Measurements from ENCODE around the gene GZF1.

Gene GZF1

DNA sequence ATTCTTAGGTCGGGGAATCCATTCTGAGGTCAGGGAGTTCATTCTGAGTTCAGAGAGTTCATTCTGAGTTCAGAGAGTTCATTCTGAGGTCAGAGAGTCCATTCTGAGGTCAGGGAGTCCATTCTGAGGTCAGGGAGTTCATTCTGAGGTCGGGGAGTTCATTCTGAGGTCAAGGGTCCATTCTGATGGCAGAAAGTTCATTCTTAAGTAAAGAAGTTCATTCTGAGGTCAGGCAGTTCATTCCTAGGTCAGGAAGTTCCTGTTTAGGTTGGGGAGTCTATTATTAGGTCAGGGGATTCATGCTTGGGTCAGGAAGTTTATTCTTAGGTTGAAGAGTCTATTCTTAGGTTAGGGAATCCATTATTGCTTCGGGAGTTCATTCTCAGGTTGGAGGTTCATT lies 27.9 kb upstream of the GZF1 start:
- H3K4me3 ChIP-seq (ENCODE audit: low read depth, low read length): no peak overlapping the region
- no peaks in the 10 kb centered on the region for H3K27me3 ChIP-seq (ENCODE audit: control insufficient read depth, insufficient read depth, low read length)
- H3K79me2 ChIP-seq: no peaks in the 10 kb centered on the region
- H3K9ac ChIP-seq: no peak overlapping the region
- H3K4me1 ChIP-seq: no peaks in the 10 kb centered on the region
- H3K36me3 ChIP-seq (ENCODE audit: control insufficient read depth, insufficient read depth, low read length): no peaks in the 10 kb centered on the region
- H3K9me3 ChIP-seq (ENCODE audit: control insufficient read depth, low read length): no peaks in the 10 kb centered on the region
- TF ChIP-seq, protein P1, sequence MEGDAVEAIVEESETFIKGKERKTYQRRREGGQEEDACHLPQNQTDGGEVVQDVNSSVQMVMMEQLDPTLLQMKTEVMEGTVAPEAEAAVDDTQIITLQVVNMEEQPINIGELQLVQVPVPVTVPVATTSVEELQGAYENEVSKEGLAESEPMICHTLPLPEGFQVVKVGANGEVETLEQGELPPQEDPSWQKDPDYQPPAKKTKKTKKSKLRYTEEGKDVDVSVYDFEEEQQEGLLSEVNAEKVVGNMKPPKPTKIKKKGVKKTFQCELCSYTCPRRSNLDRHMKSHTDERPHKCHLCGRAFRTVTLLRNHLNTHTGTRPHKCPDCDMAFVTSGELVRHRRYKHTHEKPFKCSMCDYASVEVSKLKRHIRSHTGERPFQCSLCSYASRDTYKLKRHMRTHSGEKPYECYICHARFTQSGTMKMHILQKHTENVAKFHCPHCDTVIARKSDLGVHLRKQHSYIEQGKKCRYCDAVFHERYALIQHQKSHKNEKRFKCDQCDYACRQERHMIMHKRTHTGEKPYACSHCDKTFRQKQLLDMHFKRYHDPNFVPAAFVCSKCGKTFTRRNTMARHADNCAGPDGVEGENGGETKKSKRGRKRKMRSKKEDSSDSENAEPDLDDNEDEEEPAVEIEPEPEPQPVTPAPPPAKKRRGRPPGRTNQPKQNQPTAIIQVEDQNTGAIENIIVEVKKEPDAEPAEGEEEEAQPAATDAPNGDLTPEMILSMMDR (IDR thresholded peaks at IDR 0.05): no peak
- no peak overlapping the region for H2AFZ ChIP-seq
- no peak overlapping the region for H3K27ac ChIP-seq
- H3K4me2 ChIP-seq (ENCODE audit: low read length): no peak overlapping the region

DNA sequence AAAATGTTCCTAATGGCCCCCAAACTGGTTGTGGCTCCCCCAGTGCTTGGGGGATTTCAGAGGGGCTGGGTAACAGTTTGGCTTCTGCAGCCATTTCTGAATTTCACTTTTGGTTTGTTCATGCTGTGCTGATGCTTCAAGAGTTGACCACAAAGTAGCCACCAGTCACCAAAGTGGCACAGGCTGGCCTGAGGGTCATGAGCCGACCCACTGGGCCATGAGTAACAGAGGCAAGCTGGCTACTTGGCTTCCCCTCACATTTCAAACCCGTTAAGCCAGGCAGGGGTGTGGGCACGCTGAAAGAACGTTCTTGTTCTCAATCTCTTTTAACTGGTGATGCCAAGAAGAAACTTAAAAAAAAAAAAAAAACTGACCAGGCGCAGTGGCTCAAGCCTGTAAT lies 26.5 kb upstream of the GZF1 start:
- Histone ChIP-seq H2AFZ (no peak overlapping the region), H3K4me2 (ENCODE audit: low read length) (no peak overlapping the region), H3K36me3 (ENCODE audit: control insufficient read depth, insufficient read depth, low read length) (no peaks in the 10 kb centered on the region), H3K9me3 (ENCODE audit: control insufficient read depth, low read length) (no peaks in the 10 kb centered on the region), H3K27ac (no peak overlapping the region), H3K4me3 (ENCODE audit: low read depth, low read length) (no peak overlapping the region), H3K27me3 (ENCODE audit: control insufficient read depth, insufficient read depth, low read length) (no peaks in the 10 kb centered on the region), H3K9ac (no peak overlapping the region), H3K4me1 (no peaks in the 10 kb centered on the region), H3K79me2 (no peaks in the 10 kb centered on the region)
- TF ChIP-seq, protein P1 (IDR thresholded peaks at IDR 0.05): no peak

DNA sequence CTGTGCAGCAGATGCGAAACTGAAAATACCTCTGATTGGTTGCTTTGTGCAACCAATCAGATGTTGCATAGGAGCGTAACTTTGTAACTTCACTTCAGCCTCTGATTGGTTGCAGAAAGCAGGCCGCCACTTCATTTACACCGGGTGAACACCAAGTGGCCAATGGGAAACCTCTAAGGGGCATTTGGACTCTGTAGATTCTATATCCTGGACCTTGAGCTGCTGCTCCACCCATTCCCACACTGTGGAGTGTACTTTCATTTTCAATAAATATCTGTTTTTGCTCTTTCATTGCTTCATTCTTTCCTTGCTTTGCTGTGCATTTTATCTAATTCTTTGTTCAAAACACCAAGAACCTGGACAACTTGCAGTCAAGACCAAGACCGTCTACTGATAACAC lies 25.5 kb upstream of the GZF1 start:
- TF ChIP-seq, protein P1 (IDR thresholded peaks at IDR 0.05): no peak
- no peak overlapping the region for H2AFZ ChIP-seq
- H3K4me1 ChIP-seq: no peaks in the 10 kb centered on the region
- no peak overlapping the region for H3K27ac ChIP-seq
- no peak overlapping the region for H3K4me3 ChIP-seq (ENCODE audit: low read depth, low read length)
- no peaks in the 10 kb centered on the region for H3K79me2 ChIP-seq
- no peaks in the 10 kb centered on the region for H3K9me3 ChIP-seq (ENCODE audit: control insufficient read depth, low read length)
- no peak overlapping the region for H3K4me2 ChIP-seq (ENCODE audit: low read length)
- H3K36me3 ChIP-seq (ENCODE audit: control insufficient read depth, insufficient read depth, low read length): no peaks in the 10 kb centered on the region
- H3K9ac ChIP-seq: no peak overlapping the region
- no peaks in the 10 kb centered on the region for H3K27me3 ChIP-seq (ENCODE audit: control insufficient read depth, insufficient read depth, low read length)

DNA sequence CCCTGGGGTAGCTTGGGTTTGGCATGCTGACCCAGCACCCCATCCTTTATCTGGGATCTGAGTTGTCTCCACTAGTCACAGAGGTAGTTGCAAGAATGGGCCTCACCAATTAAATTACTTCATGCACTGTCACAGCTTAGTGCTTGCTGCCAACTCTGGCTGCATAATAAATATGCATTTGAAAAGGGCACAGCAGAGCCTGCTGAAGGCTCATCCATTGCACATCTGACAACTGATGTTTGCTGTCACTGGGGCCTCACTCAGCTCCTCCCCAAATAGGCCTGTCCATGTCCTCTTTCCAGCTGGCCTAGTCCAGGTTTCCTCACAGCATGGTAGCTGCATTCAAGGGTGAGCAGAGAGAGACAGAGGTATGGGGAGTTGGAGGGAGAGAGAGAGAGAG lies 24.7 kb upstream of the GZF1 start:
- Histone ChIP-seq H3K9ac (no peak overlapping the region), H3K4me3 (ENCODE audit: low read depth, low read length) (no peak overlapping the region), H3K36me3 (ENCODE audit: control insufficient read depth, insufficient read depth, low read length) (no peaks in the 10 kb centered on the region), H2AFZ (no peak overlapping the region), H3K4me2 (ENCODE audit: low read length) (no peak overlapping the region), H3K27me3 (ENCODE audit: control insufficient read depth, insufficient read depth, low read length) (no peaks in the 10 kb centered on the region), H3K27ac (no peak overlapping the region), H3K9me3 (ENCODE audit: control insufficient read depth, low read length) (no peaks in the 10 kb centered on the region), H3K79me2 (no peaks in the 10 kb centered on the region), H3K4me1 (no peaks in the 10 kb centered on the region)
- TF ChIP-seq, protein P1 (IDR thresholded peaks at IDR 0.05): no peak

DNA sequence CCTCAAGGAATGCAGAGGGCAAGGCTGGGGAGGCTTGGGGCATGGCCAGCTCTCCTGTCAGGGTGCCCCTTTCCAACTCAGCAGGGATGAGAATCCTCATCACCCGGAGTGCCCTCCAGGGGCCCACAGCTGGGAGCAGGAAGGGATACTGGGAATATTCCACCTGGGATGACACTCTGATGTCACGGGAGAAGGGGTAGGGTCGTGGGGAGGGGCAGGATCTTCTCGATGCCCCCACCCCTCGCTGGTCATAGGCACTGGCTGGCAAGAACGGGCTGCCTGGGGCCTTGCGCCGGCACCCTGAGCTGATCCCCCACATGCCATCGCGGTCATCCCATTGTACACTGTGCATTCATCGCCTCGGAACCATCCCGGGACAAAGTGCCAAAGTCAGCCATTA lies 22.0 kb upstream of the GZF1 start:
- Histone ChIP-seq H3K9me3 (ENCODE audit: control insufficient read depth, low read length) (no peaks in the 10 kb centered on the region), H3K4me1 (no peaks in the 10 kb centered on the region), H3K79me2 (no peaks in the 10 kb centered on the region), H3K36me3 (ENCODE audit: control insufficient read depth, insufficient read depth, low read length) (no peaks in the 10 kb centered on the region), H2AFZ (no peak overlapping the region), H3K4me3 (ENCODE audit: low read depth, low read length) (no peak overlapping the region), H3K27ac (no peak overlapping the region), H3K4me2 (ENCODE audit: low read length) (no peak overlapping the region), H3K9ac (no peak overlapping the region), H3K27me3 (ENCODE audit: control insufficient read depth, insufficient read depth, low read length) (no peaks in the 10 kb centered on the region)
- TF ChIP-seq, protein P1 (IDR thresholded peaks at IDR 0.05): no peak

Measured in parathyroid adenoma (tissue), 2 donors.